T-helper 17 cell (primary cell): Measurements from ENCODE around the gene IL19. TPM values are rescaled to one million over a fixed set of nuclear protein-coding genes. Genes with fewer than 3 reads are reported as not detected.

Experiments
- ATAC-seq: fragments of 150-1000 bp; cut with Tn5 transposase; 2 replicates; pipeline ENCODE4 v1.10.0; 2021; ENCODE audit warnings: mild to moderate bottlenecking, moderate library complexity
- DNase-seq, 3 donors: peaks; one replicate each; pipeline versions ENCODE4 v3.0.0 to v3.0.0-alpha.2; 2020 to 2021
- H3K9me3 ChIP-seq: one replicate; pipeline ENCODE4 v1.7.0; 2013; ENCODE audit warnings: low read length, mild to moderate bottlenecking; ENCODE audit not compliant: control insufficient read depth, poor library complexity, severe bottlenecking
- H3K27ac Mint-ChIP-seq: one replicate; pipeline ENCODE4 v1.8.0; 2022; ENCODE audit warnings: mild to moderate bottlenecking, moderate library complexity, mixed read lengths
- H3K27me3 Mint-ChIP-seq: one replicate; pipeline ENCODE4 v1.8.0; 2022; ENCODE audit warnings: mixed read lengths
- H3K36me3 Mint-ChIP-seq: one replicate; pipeline ENCODE4 v1.8.0; 2022; ENCODE audit warnings: low read depth, mixed read lengths
- H3K4me1 Mint-ChIP-seq: one replicate; pipeline ENCODE4 v1.8.0; 2022; ENCODE audit warnings: mild to moderate bottlenecking, mixed read lengths
- H3K4me3 Mint-ChIP-seq: one replicate; pipeline ENCODE4 v1.8.0; 2022; ENCODE audit warnings: mild to moderate bottlenecking, moderate library complexity, mixed read lengths
- total RNA-seq, 4 donors: library from RNA in 2 of 4; stranded (reverse) in 2 of 4; gene quantifications; one replicate each; pipeline ENCODE4 v1.2.3 and lab custom pipeline; 2022 to 2026

The IL19 gene
- total RNA-seq, 2 donors from 2014 or later: not detected

GRCh38 chr1:206856674-206857464 lies 86.3 kb downstream of the IL19 start:
- H3K27ac Mint-ChIP-seq: no peak overlapping the region
- DNase-seq: no peak

GRCh38 chr1:206859082-206859521 lies 88.5 kb downstream of the IL19 start:
- peak; percentile 33 for ATAC-seq
- H3K36me3 Mint-ChIP-seq: no peaks in the 10 kb centered on the region
- peaks cover 29% of the 10 kb centered on the region for H3K27me3 Mint-ChIP-seq
- no peak overlapping the region for H3K4me3 Mint-ChIP-seq
- peaks cover 5% of the 10 kb centered on the region for H3K4me1 Mint-ChIP-seq
- no peak overlapping the region for H3K27ac Mint-ChIP-seq
- DNase-seq: no peak
- H3K9me3 ChIP-seq: no peaks in the 10 kb centered on the region

More at GRCh38 chr1:206856674-206857464, 86.3 kb downstream of the IL19 start:
- H3K4me3 Mint-ChIP-seq: no peak overlapping the region
- peaks cover 23% of the 10 kb centered on the region for H3K27me3 Mint-ChIP-seq
- ATAC-seq: peak; percentile 54
- H3K36me3 Mint-ChIP-seq: no peaks in the 10 kb centered on the region
- H3K9me3 ChIP-seq: no peaks in the 10 kb centered on the region
- H3K4me1 Mint-ChIP-seq: peaks cover 5% of the 10 kb centered on the region

GRCh38 chr1:206860165-206860564 lies 89.6 kb downstream of the IL19 start:
- H3K9me3 ChIP-seq: no peaks in the 10 kb centered on the region
- DNase-seq (no peak), ATAC-seq (no peak)
- H3K27ac Mint-ChIP-seq: no peak overlapping the region
- no peaks in the 10 kb centered on the region for H3K36me3 Mint-ChIP-seq
- peaks cover 34% of the 10 kb centered on the region for H3K27me3 Mint-ChIP-seq
- no peak overlapping the region for H3K4me3 Mint-ChIP-seq
- H3K4me1 Mint-ChIP-seq: peaks cover 9% of the 10 kb centered on the region

- Mint-ChIP-seq H3K4me3 (no peak overlapping the region), H3K36me3 (peaks cover 3% of the 10 kb centered on the region), H3K4me1 (peaks cover 7% of the 10 kb centered on the region), H3K27ac (no peak overlapping the region), H3K27me3 (peaks cover 46% of the 10 kb centered on the region)
- DNase-seq (no peak), ATAC-seq (no peak)
- H3K9me3 ChIP-seq: no peaks in the 10 kb centered on the region
These were observed 92.7 kb downstream of the IL19 start for GRCh38 chr1:206863266-206863665.

- ATAC-seq (peak; percentile 96), DNase-seq (peak; percentile 66 to 88 (median 75))
- no peaks in the 10 kb centered on the region for H3K9me3 ChIP-seq
- Mint-ChIP-seq H3K4me1 (peaks cover 5% of the 10 kb centered on the region), H3K27ac (no peak within 1 kb of the TSS), H3K27me3 (peaks cover 55% of the 10 kb centered on the region), H3K36me3 (peaks cover 3% of the 10 kb centered on the region), H3K4me3 (no peak within 1 kb of the TSS)
These were observed 94.5 kb downstream of the IL19 start, which contains the start of gene IL20 for GRCh38 chr1:206864939-206865671. Gene IL20, plus strand, starts transcription at chr1:206865623. Its CDS starts 230 bp downstream, at chr1:206865853.

- H3K27me3 Mint-ChIP-seq: peaks cover 56% of the 10 kb centered on the region
- H3K9me3 ChIP-seq: no peaks in the 10 kb centered on the region
- peaks cover 5% of the 10 kb centered on the region for H3K4me1 Mint-ChIP-seq
- DNase-seq (no peak), ATAC-seq (no peak)
- H3K27ac Mint-ChIP-seq: no peak overlapping the region
- H3K36me3 Mint-ChIP-seq: peaks cover 3% of the 10 kb centered on the region
- H3K4me3 Mint-ChIP-seq: no peak overlapping the region
These were observed 95.5 kb downstream of the IL19 start for GRCh38 chr1:206866062-206866461.

- peaks cover 5% of the 10 kb centered on the region for H3K9me3 ChIP-seq
- Mint-ChIP-seq H3K27ac (no peak overlapping the region), H3K27me3 (peaks cover 51% of the 10 kb centered on the region), H3K4me1 (peaks cover 5% of the 10 kb centered on the region), H3K36me3 (peaks cover 3% of the 10 kb centered on the region), H3K4me3 (no peak overlapping the region)
- ATAC-seq (no peak), DNase-seq (no peak)
These were observed 96.7 kb downstream of the IL19 start for GRCh38 chr1:206867239-206867638.

GRCh38 chr1:206867716-206868115 lies 97.1 kb downstream of the IL19 start:
- DNase-seq: no peak
- Mint-ChIP-seq H3K27me3 (peaks cover 50% of the 10 kb centered on the region), H3K27ac (no peak overlapping the region), H3K4me1 (peaks cover 5% of the 10 kb centered on the region), H3K4me3 (no peak overlapping the region), H3K36me3 (peaks cover 3% of the 10 kb centered on the region)
- peaks cover 7% of the 10 kb centered on the region for H3K9me3 ChIP-seq
- ATAC-seq: no peak

GRCh38 chr1:206868264-206868663 lies 97.7 kb downstream of the IL19 start:
- ATAC-seq (no peak), DNase-seq (no peak)
- Mint-ChIP-seq H3K36me3 (peaks cover 3% of the 10 kb centered on the region), H3K4me1 (peaks cover 5% of the 10 kb centered on the region), H3K27me3 (peaks cover 45% of the 10 kb centered on the region), H3K27ac (no peak overlapping the region), H3K4me3 (no peak overlapping the region)
- peaks cover 7% of the 10 kb centered on the region for H3K9me3 ChIP-seq

GRCh38 chr1:206872139-206872538 lies 101.6 kb downstream of the IL19 start:
- Mint-ChIP-seq H3K4me3 (no peak overlapping the region), H3K27ac (no peak overlapping the region), H3K27me3 (peaks cover 29% of the 10 kb centered on the region), H3K4me1 (no peaks in the 10 kb centered on the region), H3K36me3 (peaks cover 4% of the 10 kb centered on the region)
- ATAC-seq (no peak), DNase-seq (no peak)
- peaks cover 7% of the 10 kb centered on the region for H3K9me3 ChIP-seq

GRCh38 chr1:206873603-206874188 lies 103.1 kb downstream of the IL19 start:
- Mint-ChIP-seq H3K36me3 (peaks cover 2% of the 10 kb centered on the region), H3K4me3 (no peak overlapping the region), H3K27me3 (peaks cover 19% of the 10 kb centered on the region), H3K27ac (no peak overlapping the region), H3K4me1 (no peaks in the 10 kb centered on the region)
- H3K9me3 ChIP-seq: peaks cover 11% of the 10 kb centered on the region
- ATAC-seq (no peak), DNase-seq (no peak)

GRCh38 chr1:206875752-206876377 lies 105.3 kb downstream of the IL19 start:
- H3K9me3 ChIP-seq: peaks cover 12% of the 10 kb centered on the region
- no peak for ATAC-seq

GRCh38 chr1:206878456-206878855 lies 107.9 kb downstream of the IL19 start:
- H3K9me3 ChIP-seq: peaks cover 5% of the 10 kb centered on the region
- no peak overlapping the region for H3K27ac Mint-ChIP-seq
- H3K27me3 Mint-ChIP-seq: no peaks in the 10 kb centered on the region
- H3K36me3 Mint-ChIP-seq: peaks cover 2% of the 10 kb centered on the region
- ATAC-seq (no peak), DNase-seq (no peak)
- H3K4me1 Mint-ChIP-seq: no peaks in the 10 kb centered on the region
- no peak overlapping the region for H3K4me3 Mint-ChIP-seq

More at GRCh38 chr1:206875752-206876377, 105.3 kb downstream of the IL19 start:
- Mint-ChIP-seq H3K4me1 (no peaks in the 10 kb centered on the region), H3K36me3 (peaks cover 2% of the 10 kb centered on the region), H3K4me3 (no peak overlapping the region), H3K27me3 (peaks cover 4% of the 10 kb centered on the region), H3K27ac (no peak overlapping the region)
- DNase-seq: no peak
